NCI-H2029 (cell line): ENCODE results near the gene UBE2D2.
"Not testable (repeated sequence)": the region's sequence is repeated elsewhere in the genome, so short reads cannot be mapped to it uniquely, and the experiment has no call there.

ENCODE experiments used
- DNase-seq: peaks from one replicate; lab custom pipeline; 2025; lab: John Stamatoyannopoulos, UW

Gene UBE2D2

GRCh38 chr5:139584137-139584536 is 23.0 kb downstream of the UBE2D2 start:
- DNase-seq: no peak

- DNase-seq: not testable (repeated sequence)
These were observed 27.0 kb downstream of the UBE2D2 start for GRCh38 chr5:139588116-139588515.

- no peak for DNase-seq
These were observed 27.8 kb downstream of the UBE2D2 start for GRCh38 chr5:139588962-139589361.

GRCh38 chr5:139592289-139592688 is 31.1 kb downstream of the UBE2D2 start:
- DNase-seq: no peak

- not testable (repeated sequence) for DNase-seq
These were observed 31.9 kb downstream of the UBE2D2 start for GRCh38 chr5:139593076-139593475.

- no peak for DNase-seq
These were observed 32.7 kb downstream of the UBE2D2 start for GRCh38 chr5:139593716-139594319.

- DNase-seq: no peak
These were observed 36.0 kb downstream of the UBE2D2 start for GRCh38 chr5:139597134-139597533.

GRCh38 chr5:139598601-139598965 is 37.4 kb downstream of the UBE2D2 start:
- not testable (repeated sequence) for DNase-seq

GRCh38 chr5:139600336-139600949 is 39.3 kb downstream of the UBE2D2 start:
- no peak for DNase-seq

GRCh38 chr5:139601429-139601828 is 40.3 kb downstream of the UBE2D2 start:
- DNase-seq: no peak

GRCh38 chr5:139601948-139602347 is 40.8 kb downstream of the UBE2D2 start:
- DNase-seq: not testable (repeated sequence)

- DNase-seq: no peak
These were observed 44.7 kb downstream of the UBE2D2 start for GRCh38 chr5:139605887-139606286.

- DNase-seq: no peak
These were observed 50.8 kb downstream of the UBE2D2 start for GRCh38 chr5:139611703-139612584.

GRCh38 chr5:139619861-139620260 is 58.7 kb downstream of the UBE2D2 start:
- no peak for DNase-seq

GRCh38 chr5:139625398-139625797 is 64.3 kb downstream of the UBE2D2 start:
- DNase-seq: not testable (repeated sequence)

GRCh38 chr5:139630855-139631254 is 69.7 kb downstream of the UBE2D2 start:
- no peak for DNase-seq

- DNase-seq: no peak
These were observed 70.5 kb downstream of the UBE2D2 start for GRCh38 chr5:139631520-139632165.

- peak; percentile 67 for DNase-seq
These were observed 72.3 kb downstream of the UBE2D2 start for GRCh38 chr5:139633295-139634027.

GRCh38 chr5:139634028-139634325 is 72.8 kb downstream of the UBE2D2 start:
- DNase-seq: no peak

- no peak for DNase-seq
These were observed 73.4 kb downstream of the UBE2D2 start for GRCh38 chr5:139634541-139634940.

- DNase-seq: no peak
These were observed 74.1 kb downstream of the UBE2D2 start for GRCh38 chr5:139635191-139635590.

GRCh38 chr5:139635606-139636206 is 74.6 kb downstream of the UBE2D2 start:
- peak; percentile 92 for DNase-seq
